ENCODE measurements around the gene CHFR. TPM values are rescaled to one million over a fixed set of nuclear protein-coding genes. Genes with fewer than 3 reads are reported as not detected.

Gene CHFR
- polyA plus RNA-seq, 1 donor from 2014 or later: 89.3 TPM

DNA sequence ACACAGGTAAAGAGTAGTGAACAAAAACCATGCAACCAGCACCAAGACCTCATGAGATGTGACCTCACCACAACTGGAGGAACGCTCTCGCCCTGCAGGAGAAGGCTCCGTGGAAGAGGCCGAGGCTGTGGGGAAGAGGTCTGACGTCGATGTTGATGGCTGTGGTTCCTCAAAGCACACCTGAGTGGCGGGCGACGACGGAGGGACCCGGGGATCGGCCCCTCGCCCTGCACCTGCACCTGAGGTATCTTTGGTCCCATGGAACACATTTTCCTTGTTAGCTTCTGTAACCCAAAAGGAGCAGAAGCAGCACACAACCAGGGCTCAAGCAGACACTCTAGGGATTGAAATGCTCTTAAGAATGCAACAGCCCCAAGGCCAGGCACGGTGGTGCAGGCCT, 17.9 kb downstream of the CHFR start:
- Histone ChIP-seq H3K36me3 (ENCODE audit: insufficient read depth, low read length) (no peaks in the 10 kb centered on the region), H3K4me2 (ENCODE audit: low read length) (no peak overlapping the region)

DNA sequence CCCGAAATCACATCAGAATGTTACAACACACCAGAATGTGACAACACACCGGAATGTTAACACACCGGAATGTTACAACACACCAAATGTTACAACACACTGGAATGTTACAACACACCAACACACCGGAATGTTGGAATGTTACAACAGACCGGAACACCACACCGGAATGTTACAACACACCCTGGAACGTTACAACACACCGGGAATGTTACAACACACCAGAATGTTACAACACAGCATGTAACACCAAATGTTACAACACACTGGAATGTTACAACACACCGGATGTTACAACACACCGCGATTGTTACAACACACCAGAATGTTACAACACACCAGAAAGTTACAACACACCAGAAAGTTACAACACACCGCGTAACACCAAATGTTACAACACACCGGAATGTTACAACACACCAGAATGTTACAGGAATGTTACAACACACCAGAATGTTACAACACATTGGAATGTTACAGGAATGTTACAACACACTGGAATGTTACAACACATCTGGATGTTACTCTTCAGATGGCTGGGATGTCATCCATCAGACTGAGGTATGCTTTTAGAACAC, 21.1 kb downstream of the CHFR start:
- H3K36me3 ChIP-seq (ENCODE audit: insufficient read depth, low read length): no peaks in the 10 kb centered on the region
- no peak overlapping the region for H3K4me3 ChIP-seq (ENCODE audit: low read length)
- H3K9ac ChIP-seq (ENCODE audit: low read length): no peak overlapping the region
- no peaks in the 10 kb centered on the region for H3K27me3 ChIP-seq (ENCODE audit: insufficient read depth, low read depth, low read length)
- H3K4me2 ChIP-seq (ENCODE audit: low read length): no peak overlapping the region
- no peaks in the 10 kb centered on the region for H4K20me1 ChIP-seq (ENCODE audit: insufficient read depth)
- no peaks in the 10 kb centered on the region for H3F3A ChIP-seq (ENCODE audit: insufficient read depth, low read length, poor library complexity, severe bottlenecking)
- H2AFZ ChIP-seq (ENCODE audit: low read depth, low read length): no peak overlapping the region
- H3K9me3 ChIP-seq (ENCODE audit: low read length): no peaks in the 10 kb centered on the region
- no peaks in the 10 kb centered on the region for H3K79me2 ChIP-seq (replicated peaks; ENCODE audit: insufficient read depth, low read length)
- H3K27ac ChIP-seq (ENCODE audit: low read length): no peak overlapping the region
- no peaks in the 10 kb centered on the region for H3K9me2 ChIP-seq (ENCODE audit: insufficient read depth, low read length)
- TF ChIP-seq POLR2AphosphoS5 (IDR thresholded peaks at IDR 0.05) (no peak), CTCF (IDR thresholded peaks at IDR 0.05; ENCODE audit: poor library complexity, severe bottlenecking) (no peak), EP300 (conservative IDR thresholded peaks at IDR 0.05; ENCODE audit: poor library complexity, severe bottlenecking) (no peak), SMC3 (conservative IDR thresholded peaks at IDR 0.05; ENCODE audit: poor library complexity) (no peak), TAF1 (IDR thresholded peaks at IDR 0.05; ENCODE audit: low read depth) (no peak)
- TF ChIP-seq, protein P1, sequence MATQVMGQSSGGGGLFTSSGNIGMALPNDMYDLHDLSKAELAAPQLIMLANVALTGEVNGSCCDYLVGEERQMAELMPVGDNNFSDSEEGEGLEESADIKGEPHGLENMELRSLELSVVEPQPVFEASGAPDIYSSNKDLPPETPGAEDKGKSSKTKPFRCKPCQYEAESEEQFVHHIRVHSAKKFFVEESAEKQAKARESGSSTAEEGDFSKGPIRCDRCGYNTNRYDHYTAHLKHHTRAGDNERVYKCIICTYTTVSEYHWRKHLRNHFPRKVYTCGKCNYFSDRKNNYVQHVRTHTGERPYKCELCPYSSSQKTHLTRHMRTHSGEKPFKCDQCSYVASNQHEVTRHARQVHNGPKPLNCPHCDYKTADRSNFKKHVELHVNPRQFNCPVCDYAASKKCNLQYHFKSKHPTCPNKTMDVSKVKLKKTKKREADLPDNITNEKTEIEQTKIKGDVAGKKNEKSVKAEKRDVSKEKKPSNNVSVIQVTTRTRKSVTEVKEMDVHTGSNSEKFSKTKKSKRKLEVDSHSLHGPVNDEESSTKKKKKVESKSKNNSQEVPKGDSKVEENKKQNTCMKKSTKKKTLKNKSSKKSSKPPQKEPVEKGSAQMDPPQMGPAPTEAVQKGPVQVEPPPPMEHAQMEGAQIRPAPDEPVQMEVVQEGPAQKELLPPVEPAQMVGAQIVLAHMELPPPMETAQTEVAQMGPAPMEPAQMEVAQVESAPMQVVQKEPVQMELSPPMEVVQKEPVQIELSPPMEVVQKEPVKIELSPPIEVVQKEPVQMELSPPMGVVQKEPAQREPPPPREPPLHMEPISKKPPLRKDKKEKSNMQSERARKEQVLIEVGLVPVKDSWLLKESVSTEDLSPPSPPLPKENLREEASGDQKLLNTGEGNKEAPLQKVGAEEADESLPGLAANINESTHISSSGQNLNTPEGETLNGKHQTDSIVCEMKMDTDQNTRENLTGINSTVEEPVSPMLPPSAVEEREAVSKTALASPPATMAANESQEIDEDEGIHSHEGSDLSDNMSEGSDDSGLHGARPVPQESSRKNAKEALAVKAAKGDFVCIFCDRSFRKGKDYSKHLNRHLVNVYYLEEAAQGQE (IDR thresholded peaks at IDR 0.05; ENCODE audit: borderline replicate concordance): no peak

More for the DNA sequence above, 17.9 kb downstream of the CHFR start:
- H3K27me3 ChIP-seq (ENCODE audit: insufficient read depth, low read depth, low read length): no peaks in the 10 kb centered on the region
- no peak overlapping the region for H3K9ac ChIP-seq (ENCODE audit: low read length)
- H3K79me2 ChIP-seq (replicated peaks; ENCODE audit: insufficient read depth, low read length): no peaks in the 10 kb centered on the region
- H3K4me3 ChIP-seq (ENCODE audit: low read length): no peak overlapping the region
- no peak overlapping the region for H2AFZ ChIP-seq (ENCODE audit: low read depth, low read length)
- H4K20me1 ChIP-seq (ENCODE audit: insufficient read depth): no peaks in the 10 kb centered on the region
- H3K9me2 ChIP-seq (ENCODE audit: insufficient read depth, low read length): no peaks in the 10 kb centered on the region
- no peaks in the 10 kb centered on the region for H3K9me3 ChIP-seq (ENCODE audit: low read length)
- no peak overlapping the region for H3K27ac ChIP-seq (ENCODE audit: low read length)
- TF ChIP-seq TAF1 (IDR thresholded peaks at IDR 0.05; ENCODE audit: low read depth) (no peak), SMC3 (conservative IDR thresholded peaks at IDR 0.05; ENCODE audit: poor library complexity) (no peak), CTCF (IDR thresholded peaks at IDR 0.05; ENCODE audit: poor library complexity, severe bottlenecking) (no peak), EP300 (conservative IDR thresholded peaks at IDR 0.05; ENCODE audit: poor library complexity, severe bottlenecking) (no peak), POLR2AphosphoS5 (IDR thresholded peaks at IDR 0.05) (no peak), MXI1 (conservative IDR thresholded peaks at IDR 0.05; ENCODE audit: poor library complexity, severe bottlenecking) (no peak), RAD21 (conservative IDR thresholded peaks at IDR 0.05) (no peak), EZH2 (IDR thresholded peaks at IDR 0.05; ENCODE audit: borderline replicate concordance, insufficient read depth, low read length, poor library complexity, severe bottlenecking) (no peak)
- TF ChIP-seq, protein P1 (IDR thresholded peaks at IDR 0.05; ENCODE audit: borderline replicate concordance): no peak
- H3F3A ChIP-seq (ENCODE audit: insufficient read depth, low read length, poor library complexity, severe bottlenecking): no peaks in the 10 kb centered on the region

All from neural cell (in vitro differentiated cells).